NCI-H2171 treated with DMSO at 0.1 percent for 48 hours (cell line): ENCODE data around the gene CTU1.

Experiments used
- DNase-seq: peaks from one replicate; lab custom pipeline; 2025; lab: John Stamatoyannopoulos, UW

CTU1 gene

DNA sequence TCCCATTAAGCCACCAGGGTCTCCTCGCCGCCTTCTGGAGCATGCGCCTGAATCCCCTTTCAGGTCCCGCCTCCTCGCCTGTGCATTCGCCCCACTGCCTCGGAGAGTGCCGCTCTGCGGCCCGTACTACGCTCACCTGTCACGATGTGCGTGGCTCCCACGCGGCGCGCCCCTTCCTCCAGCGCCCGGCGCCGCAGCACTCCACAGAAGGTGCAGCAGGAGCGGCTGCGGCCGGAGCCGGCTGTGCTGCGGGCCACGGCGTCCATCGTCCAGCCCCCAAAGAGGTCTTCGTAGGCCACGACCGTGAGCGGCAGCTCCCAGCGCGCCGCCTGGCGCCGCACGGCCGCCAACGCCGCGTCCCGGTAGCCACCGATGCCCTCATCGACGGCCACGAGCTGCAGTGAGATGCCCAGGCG lies 4.3 kb downstream of the CTU1 start:
- DNase-seq, result no peak

DNA sequence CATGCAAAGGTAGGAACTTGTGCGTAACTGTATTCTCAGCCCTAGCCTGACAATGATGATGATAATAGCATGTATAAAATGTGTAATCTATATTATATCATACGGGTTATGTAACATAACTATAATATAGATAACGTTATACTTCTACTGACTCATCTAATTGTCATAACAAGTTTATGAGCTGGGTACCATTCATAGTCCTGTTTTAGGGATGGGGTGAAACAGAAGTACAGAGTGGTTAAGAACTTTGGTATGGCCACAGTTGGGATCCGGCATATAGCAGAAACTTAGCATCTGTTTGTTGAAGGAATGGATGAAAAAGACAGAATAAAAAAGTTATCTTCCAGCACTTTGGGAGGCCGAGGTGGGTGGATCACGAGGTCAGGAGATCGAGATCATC lies 5.2 kb downstream of the CTU1 start:
- DNase-seq, result no peak

DNA sequence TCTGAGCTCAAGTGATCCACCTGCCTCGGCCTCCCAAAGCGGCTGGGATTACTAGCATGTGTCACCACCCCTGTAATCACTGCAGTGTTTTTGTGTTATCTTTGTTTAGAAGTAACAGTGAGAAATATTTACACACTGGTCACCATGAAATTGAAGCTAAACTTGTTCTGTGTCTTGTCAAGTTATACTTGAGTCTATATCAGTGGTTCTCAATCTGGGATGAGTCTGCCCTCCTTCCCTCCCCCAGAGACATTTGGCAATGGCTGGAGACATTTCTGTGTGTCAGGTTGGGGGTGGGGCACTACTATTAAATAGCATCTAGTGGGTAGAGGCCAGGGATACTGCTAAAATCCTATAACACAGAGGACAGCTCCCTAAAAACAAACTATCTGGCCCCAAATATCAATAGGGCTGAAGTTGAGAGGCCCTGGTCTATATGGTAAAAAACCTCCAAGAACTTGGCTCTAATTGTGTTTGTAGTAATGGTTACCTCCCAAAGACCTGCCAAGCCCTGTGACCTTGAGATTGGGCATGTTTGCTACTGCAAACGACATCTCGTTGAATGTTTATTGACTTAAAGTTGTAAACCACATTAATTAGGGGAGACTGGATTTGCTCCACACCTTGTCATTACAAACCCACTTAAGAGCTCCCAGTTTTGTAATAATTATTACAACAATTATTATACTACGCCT lies 6.9 kb downstream of the CTU1 start:
- no peak for DNase-seq

DNA sequence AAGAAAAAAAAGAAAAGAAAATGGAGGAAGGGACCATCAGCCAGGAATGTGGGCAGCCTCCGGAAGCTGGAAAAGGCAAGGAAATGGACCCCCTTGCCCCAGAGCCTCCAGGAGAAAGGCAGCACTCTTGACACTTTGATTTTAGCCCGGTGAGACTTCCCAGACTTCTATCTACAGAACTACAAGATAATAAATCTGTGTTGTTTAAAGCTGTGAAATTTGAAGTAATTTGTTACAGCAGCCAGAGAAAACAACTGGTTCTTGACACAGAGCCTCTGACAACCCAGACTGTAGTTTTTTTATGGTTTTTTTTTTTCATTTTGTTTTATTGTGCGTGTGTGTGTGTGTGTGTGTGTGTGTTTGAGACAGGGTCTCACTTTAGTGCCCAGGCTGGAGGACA lies 7.6 kb downstream of the CTU1 start:
- no peak for DNase-seq

DNA sequence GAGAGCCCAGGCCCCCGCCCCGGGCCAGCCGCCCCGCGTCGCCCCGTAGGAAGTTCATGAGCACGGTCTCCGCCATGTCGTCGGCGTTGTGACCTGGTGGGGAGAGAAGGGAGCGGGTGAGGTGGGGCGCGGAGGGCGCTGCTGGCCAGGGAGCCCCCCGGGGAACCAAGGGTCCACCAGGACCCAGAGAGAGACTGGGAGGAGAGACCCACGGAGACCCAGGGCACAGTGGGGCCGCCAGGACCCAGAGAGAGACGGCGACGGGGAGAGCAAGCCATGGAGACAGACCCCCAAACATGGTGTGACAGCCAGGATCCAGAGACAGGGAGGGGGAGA lies 9.2 kb downstream of the CTU1 start:
- DNase-seq, result no peak

DNA sequence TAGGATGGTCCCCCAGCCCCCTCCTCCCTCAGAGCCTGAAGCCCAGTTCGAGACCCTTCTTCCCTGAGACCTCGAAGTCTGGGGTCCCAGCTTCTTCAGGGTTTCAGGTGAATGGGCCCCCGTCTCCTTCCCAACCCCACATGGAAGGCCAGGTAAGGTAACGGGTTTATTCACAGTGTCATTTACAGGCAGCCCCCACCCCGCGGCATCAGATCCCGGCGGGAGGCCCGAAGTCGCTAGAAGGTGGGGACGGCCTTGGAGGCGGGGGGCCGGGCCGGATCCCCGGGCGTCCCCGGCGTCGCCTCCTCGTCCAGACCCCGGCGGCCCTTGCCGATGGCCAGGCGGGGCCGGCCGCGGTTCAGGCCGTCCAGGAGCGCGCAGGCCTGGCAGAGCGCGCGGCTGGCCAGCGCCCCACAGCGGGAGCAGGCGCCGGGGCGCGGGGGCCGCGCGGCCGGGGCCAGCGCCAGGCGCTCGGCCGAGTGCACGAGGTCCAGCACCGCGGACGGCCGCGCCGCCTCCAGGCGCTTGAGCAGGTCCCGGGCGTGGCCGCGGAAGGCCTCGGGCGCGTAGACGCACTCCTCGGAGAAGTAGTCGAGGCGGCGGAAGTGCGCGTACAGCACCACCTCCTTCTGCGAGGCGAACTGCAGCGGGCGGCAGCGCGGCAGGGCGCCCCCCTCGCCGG lies 9.7 kb downstream of the CTU1 start:
- no peak for DNase-seq

DNA sequence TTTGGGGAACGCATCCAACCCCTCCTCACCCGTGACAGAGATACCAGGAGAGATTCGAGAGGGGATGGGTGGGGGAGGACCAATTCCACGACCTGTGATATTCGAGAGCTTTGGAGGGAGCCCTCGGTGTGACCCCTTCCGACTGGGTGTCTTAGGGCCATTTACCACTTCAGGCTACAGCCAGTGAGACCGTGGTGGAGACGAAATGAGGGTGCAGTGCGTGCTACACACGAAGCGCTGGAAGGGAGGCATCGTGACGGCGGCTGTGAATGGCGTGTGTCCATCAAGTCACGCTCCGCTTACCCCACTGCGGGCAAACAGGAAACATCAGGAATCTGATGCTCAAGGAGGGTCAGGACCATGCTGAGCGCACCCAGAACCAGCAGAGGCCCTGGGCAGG lies 10.4 kb downstream of the CTU1 start:
- DNase-seq, result no peak

DNA sequence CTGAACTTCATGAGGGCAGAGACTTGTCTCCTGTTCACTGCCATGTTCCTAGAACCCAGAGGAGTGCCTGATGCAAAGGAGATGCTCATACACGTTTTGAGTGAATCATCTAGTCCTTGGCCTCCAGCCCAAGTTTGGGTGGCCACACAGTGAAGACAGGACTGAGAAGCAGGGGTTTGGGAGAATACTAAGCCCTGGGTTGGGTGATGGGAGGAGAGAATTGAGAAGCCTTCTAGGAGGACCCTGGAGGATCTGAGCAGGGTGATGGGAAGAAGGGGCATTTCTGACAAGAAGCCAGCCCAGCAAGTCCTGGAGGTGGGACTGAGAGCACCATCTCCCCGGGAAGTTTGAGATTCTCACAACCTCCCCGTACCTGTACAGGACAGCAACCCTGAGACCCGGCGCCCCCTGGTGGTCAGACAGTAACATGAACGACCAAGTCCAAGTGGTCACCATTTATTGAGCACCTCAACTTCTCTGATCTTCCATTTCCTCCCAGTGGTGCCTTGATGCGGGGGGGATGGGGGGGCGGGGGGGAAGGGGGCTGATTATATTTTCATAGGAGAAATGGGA lies 11.0 kb downstream of the CTU1 start:
- DNase-seq, result peak; percentile 41

DNA sequence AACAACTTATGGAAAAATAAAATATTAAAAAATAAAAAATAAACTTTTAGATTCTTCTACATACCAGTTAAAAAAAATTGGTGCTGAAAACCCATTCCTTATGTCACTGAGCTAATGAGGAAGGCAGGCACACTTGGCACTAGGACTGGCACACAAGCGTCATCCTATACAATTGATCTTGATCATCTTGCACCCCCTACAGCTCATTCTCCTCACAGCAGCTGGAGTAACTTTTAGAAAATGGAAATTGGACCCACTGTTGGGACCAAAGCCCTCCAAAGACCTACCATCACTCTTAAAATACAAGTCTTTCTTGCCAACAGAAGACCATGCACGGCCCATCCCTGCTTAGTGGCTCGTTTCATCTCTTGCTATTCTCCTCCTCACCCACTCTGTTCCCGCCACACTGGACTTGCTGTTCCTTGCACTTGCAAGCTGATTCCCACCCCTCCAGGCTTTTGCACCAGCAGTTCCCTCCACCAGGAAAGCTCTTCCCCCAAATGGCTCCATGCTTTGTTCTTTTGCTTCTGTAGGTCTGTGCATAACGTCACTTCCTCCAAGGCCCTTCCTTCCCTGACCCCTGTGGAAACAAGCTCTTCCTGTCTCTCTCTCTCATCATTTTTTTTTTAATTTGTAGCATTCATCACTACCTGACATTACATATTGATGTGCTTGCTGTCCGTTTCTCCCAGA lies 11.6 kb downstream of the CTU1 start:
- DNase-seq, result no peak

DNA sequence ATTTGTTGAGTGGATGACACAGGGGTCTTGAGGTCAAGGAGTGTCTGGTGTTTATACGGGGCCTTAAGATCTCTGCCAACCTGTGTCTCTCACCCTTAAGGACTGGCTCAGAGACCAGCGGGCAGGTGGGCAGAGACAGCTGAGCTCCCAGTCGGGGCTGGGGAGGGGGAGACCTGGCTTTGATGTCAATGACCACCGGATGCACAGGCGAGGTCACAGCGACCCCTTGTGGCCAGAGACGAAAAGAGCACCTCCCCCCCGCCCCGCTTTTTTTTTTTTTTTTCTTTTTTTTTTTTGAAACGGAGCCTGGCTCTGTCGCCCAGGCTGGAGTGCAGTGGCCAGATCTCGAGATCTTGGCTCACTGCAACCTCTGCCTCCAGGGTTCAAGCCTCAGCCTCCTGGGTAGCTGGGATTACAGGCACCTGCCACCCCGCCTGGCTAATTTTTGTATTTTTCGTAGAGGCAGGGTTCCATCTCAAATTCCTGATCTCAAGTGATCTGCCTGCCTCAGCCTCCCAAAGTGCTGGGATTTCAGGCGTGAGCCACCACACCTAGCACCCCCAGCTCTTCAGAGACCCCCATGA lies 13.4 kb downstream of the CTU1 start:
- DNase-seq, result no peak

DNA sequence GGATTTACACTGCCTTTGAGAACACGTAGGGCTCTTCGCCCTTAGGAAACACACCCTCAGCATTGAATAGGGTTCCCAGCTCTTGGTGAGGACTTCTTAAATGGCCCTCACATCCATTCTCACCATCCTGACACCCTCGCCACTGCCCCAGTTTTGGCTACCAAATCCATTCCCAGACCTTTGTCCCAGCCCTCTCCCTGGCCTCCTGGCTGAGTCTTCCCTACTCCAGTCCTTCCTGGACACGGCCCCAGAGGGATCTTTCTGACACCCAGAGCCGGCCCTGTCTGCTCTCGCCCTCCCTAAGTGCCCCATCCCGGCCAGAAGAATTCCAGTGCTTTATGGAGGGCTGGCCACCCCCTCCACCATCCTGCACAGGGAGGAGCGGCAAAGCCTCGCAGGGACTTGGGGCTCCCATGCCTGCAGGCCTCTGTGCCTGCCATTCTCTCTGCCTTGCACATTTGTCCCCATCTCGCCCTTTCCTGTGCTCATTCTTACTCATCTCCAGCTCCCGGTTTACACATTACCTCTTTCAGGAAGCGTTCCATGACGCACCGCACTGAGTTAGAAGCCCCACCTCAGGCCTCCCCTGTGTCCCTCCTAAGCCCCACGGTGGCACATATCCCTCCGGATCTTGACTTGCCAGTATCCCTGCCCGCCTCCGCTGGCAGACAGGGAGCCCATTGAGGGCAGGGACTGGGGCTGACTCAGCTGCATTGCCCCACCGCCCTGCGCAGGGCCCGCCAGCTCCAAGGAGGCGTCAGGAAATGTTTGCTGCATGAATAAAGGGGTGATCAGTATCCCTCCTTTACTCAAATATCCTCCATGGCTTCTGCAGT lies 14.5 kb downstream of the CTU1 start:
- DNase-seq, result no peak

DNA sequence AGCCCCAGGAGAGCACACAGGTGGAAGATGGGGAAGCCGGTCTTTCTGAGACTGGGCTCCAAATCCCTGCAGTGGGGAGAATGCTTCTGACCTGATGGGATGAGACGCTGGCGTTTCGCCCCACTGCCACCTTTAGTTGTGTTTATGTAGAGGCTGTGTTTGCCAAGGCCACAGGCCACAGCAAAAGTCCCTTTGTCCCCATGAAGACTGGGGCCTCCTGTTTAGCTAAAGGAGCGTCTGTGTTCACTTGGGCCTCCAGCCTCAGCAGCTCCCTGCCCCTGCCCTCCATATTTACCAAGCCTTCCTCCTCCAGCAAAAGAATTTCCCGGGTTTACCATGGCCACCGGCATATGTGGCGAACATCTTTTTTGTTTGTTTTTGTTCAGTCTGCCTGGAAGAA lies 15.1 kb downstream of the CTU1 start:
- no peak for DNase-seq

DNA sequence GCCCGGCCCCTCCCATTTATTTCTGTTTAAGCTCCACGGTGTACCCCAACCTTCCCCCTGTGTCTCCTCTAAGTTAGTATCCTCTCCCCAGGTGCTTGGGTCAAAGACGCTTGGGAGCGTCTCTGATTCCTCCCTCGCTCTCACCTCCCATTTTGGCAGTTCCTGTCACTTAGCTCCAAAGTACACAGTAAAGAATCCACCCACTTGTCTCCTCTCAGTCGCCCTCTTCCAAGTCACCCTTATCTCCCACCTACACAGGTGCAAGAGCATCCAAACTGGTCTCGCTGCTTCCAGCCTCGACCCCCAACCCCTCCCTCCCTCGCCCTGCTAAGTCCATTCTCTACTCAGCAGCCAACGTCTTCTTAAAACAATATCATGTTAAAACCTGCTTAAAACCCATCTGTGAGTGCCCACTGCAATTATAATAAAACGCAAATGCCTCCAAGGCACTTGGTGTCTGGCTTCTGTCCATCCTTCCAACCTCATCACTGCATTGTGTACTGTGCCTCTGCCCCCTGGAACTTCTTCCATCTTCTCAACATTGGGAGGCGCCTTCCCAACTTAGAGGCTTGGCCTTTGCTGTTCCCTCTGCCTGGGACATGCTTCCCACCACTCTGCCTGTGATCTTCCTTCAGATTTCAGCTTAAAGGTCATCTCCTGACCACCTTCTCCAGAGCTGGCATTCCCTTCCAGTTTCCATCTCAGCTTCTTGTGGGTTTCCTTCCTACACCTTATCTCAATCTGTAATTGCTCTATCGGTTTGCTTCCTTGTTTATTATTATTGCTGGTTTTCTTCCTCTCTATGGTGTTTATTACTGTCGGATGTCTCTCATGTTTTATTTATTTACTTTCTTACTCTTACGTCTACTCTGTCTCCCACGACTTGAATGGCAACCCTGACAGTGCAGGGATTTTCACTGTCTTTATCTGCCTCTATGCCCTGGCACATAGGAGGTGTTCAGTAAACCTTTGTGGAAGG lies 16.0 kb downstream of the CTU1 start:
- DNase-seq, result no peak

DNA sequence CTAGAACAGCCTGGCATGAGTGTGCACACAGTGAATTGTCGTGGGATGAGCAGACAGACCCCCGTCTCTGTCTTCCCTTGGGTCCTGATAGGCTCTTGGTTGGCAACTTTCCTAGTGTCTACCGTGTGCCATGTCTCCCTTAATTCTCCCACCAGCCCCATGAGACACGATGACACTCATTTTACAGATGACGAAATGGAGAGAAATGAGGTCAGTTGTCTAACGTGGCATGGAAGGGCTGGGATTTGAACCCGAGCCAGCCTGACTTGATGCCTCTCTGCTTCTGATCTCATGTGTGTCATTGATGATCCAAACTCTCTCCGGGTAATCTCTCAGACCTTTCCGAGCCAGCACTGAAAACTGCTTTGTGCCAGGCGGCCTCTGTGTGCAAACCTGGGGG lies 17.1 kb downstream of the CTU1 start:
- no peak for DNase-seq

DNA sequence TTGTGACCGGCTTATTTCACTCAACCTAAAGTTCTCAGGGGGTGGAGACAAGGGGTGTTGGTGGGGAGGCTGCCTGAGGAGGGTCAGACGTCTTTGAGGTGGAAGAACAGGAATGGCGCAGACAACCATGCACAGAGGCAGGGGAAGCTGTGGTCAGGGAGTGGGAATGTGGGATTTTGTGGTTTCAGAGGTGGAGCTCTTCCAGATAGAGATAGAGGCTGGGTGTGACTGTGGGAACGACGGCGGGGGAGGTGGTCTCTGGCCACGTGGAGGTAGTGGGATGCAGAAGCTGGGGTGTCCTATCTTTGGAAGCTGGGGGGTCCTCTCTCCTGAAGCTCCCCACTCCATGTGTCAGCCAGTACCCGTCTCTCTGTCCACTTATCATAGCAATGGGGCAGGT lies 17.7 kb downstream of the CTU1 start:
- DNase-seq, result no peak

DNA sequence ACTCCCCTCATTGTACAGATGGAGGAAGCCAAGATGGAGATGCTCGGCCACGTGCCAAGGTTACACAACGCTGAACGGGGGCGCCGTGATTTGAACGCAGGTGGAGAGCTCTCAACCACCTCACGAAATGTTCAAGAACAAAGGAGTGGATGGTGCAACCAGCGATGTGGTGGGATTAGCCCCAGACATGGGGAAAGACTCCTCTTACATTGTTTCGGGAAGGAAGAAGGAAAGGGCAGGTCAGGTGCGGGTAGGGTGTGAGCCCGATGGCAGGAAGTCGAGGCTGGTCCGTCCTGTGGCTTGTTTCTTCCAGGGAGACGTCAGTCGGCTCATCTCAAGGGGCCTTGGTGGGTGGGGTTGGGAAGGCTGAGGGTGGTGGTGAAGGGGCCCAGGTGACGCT lies 18.4 kb downstream of the CTU1 start:
- DNase-seq, result no peak

DNA sequence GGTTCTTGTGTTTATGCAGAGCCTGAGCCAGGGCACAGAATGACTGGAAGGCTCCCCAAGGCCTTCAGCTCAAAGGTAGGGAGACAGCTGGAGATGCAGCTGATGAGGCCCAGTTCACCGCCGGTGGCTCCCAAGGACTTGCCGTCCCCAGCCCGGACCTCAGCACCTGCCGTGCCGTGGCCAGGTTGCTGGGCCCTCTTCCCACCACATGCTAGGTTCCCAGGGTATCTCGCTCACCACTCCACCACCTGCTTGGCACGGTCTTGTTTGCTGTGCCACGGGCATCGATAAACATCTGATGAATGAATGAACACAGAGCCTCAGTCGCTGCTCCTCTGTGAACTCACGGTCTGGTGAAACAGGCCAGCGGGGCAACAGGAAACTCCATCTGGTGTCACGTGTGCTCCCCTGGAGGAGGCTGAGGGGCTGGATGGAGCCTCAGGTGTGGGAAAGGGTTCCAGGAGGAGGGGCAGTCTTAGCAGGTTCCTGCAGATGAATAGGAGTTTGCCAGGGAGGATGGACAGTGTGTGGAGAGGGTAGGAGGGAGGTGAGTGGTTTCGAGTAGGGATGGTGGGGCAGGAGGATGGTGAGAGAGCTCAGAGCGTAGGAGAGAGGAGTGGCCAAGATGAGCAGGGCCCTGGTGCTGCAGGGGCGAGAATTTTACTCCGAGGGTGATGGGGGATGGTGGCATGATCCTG lies 21.9 kb downstream of the CTU1 start:
- no peak for DNase-seq

DNA sequence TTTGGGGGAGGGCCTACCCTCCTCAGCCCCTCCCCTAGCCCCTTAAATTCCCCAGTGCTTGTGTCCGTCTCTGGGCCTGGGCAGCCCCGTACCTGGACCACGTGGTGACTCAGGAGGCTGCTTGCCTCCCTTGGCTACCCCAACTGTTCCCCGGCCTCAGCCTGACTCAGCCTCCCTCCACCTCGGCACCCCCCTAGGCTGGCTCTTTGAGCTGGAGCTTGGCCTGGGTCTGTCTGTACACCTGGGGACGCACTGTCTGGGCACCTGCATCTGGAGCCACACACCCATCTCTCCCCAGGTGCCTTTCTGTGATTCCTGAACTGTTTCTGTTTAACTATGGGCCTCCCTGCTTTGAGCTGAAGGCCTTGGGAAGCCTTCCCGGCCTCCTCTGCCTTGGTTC lies 23.7 kb downstream of the CTU1 start:
- no peak for DNase-seq

DNA sequence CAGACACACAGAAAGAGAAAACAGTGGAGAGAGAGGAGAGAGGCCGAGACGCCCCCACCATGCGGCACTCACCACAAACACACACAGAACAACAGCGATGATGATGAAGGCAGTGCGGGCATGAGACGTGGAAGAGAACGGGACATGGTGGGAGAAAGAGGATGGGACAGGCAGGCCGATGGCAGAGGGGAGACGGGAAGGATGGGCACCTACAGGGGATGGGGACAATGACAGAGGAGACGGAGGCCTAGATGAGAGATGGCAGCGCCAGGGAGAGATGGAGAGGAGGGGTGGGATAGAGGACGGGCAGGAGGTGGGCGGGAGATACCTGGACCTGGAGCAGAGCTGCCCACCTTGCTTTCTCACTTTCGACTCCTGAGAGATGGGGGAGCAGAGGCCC lies 24.4 kb downstream of the CTU1 start:
- no peak for DNase-seq

DNA sequence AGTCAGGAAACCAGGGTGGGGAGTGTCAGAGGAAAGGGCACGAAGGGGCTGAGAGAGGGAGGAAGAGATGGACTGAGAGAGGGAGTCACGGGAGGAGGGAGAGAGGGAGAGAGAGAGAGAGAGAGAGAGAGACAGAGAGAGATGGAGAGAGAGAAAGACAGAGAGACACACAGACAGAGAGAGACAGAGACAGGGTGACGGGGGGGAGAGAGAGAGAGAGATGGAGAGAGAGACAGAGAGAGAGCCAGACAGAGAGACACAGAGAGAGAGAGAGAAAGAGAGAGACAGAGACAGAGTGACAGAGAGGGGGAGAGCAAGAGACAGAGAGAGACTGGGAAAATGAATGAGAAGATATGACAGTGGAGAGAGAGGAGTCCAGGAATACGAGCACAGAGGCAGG lies 25.0 kb downstream of the CTU1 start:
- DNase-seq, result no peak
